ENCODE results near the gene OAS2.

The OAS2 gene

DNA sequence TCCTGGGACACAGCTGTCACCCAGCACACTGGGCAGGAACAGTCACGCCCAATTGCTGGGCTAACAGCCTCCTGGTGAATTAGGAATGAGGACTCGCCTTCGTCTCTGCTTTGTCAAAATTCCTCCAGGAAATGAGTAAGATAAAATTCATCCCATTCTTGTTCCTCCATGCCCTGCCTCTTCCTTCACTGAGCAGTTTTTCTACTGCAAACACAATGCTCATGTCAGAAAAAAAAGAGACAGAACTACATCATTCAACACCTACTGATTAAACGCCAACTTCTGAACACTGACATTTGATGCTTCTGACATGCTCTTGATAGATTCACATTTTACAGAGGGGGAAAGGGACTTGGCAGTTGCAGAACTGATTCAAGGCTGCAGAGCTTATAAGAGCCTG, 40.7 kb downstream of the OAS2 start:
- DNase-seq (ENCODE audit: low spot score) = peak; percentile 61

DNA sequence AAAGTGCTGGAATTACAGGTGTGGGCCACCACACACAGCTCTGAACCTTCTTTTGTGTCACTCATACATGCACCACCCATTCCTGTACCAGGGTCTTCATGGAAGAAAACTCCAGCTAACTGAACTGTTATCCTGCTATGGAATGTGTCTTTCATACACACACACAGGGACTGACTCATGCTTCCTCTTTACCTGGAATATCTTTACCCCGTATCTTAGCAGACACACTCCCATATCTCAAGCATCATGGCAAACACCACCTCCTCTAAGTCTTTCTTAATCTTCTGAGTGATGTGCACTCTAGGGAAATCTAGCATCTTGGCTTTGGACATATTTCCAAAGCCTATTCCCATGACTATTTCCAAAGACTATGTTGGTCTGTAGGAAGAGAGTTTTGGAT, 43.2 kb downstream of the OAS2 start:
- no peak for DNase-seq (ENCODE audit: low spot score)

DNA sequence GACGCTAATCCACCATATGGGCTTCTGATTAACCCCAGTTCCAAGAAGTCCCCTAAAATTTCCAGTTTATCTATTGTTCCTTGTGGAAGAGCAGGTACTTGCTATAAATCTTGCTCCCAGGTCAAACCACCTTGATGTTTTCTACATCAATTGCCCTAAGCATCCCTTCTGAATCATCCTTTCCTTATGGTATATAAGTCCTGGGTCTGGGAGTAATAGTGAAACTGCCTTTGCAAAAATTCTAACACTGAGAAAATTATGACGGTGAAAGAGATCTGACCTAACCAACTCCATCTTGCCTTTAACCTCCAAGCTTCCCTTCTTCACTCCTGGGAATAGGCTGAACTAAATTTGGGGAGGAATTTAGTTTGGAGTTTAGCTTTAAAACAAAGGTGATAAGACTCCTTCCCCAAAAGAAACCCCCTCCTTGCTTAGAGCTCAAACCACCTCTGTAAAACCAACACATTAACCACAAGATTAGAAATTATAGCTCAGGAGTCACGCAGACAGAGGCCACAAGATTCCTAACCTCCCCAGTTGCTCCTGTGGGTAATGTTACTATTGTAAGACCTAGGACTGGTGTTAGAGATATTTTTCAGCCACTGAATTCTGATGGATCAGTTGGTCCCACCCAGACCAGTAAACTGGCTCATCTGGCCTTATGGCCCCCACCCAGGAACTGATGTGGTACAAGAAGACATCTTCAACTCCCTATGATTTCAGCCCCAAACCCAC, 44.4 kb downstream of the OAS2 start:
- DNase-seq (ENCODE audit: low spot score) = no peak

DNA sequence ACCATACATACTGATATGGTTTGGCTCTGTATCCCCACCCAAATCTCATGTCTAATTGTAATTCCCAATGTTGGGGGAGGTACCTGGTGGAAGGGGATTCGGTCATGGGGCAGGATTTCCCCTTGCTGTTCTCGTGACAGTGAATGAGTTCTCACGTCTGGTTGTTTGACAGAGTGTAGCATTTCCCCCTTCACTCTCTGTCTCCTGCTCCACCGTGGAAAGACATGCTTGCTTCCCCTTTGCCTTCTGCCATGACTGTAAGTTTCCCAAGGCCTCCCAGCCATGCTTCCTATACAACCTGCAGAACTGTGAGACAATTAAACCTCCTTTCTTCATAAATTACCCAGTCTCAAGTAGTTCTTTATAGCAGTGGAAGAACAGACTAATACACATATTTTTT, 49.4 kb downstream of the OAS2 start:
- DNase-seq (ENCODE audit: low spot score) = no peak

DNA sequence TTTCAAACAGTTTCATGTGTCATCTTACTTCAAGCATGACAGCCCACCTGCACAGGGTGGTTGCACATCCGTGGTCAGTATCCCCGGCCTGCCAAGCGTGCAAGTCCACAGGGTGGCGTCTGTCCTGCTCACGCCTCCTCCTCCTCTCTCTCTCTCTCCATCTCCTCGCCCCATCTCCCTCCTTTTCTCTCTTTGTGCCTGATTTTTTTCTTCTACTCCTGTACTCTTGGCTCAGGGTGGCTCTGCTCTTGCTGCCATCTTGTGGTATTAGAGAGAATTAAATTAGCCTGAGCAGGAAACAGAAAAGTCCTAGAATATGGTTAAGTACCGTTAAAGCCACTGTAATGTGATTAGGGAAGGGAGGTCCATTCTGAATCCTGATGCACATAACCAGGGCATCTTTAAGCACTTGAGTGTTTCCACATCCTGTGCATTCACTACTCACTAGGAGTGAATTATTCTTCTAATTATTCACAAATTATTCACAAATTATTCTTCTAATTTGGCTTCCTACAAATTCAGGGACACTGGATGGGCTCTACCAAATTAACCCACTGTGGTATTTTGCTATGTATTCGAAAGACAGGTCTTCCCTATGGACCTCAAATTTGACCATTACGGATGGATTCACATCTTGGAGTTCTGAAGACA, 52.7 kb downstream of the OAS2 start:
- DNase-seq (ENCODE audit: low spot score) = peak; percentile 77

DNA sequence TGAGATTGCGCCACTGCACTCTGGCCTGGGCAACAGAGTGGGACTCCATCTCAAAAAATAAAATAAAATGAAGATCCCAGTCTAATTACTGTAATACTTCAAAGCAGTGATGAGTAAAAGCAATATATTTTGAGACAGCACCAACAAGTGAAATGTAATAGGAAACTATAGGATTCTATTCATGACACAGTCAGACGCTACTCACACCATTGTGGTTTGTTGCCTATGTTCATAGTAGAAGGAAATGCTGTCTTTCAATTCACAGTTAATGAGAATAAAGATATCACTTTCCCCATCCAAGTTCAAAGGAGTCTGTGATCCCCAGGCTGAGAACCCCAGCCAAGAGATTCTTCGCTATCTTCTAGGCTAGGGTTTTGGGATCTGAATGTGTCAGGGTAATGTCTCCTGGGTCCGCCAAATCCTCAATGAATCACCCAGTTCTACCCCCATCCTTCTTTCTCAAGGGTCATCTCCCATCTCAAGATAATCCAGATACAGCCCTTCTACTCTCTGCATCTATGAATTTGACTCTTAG, 61.7 kb downstream of the OAS2 start:
- DNase-seq (ENCODE audit: low spot score) = no peak

DNA sequence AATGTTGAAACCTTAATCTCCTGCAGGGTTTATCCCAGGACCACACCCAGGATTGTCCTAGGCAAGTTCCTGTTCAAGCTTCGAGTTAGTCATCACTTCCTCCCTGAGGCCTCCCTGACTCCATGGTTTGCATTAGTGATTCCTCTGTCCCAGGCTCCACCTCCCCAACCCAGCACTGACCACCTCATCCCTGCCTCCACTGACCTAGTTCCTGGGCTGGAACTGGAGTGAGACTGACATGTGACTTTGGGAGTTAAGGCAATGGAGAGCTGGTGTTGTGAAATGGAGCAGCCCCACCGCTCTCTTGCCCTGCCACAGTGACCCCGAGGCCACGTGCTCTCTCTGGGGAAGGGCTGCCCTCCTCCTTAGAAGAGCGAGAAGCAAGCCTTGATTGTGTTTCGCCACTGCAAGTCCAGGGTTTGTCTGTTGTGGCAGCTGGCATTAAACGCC, 62.4 kb downstream of the OAS2 start:
- peak; percentile 79 for DNase-seq (ENCODE audit: low spot score)

- no peak for DNase-seq (ENCODE audit: low spot score)
Observed at GRCh38 chr12:113041560-113041959, 63.2 kb downstream of the OAS2 start.

GRCh38 chr12:113043240-113043639, 64.9 kb downstream of the OAS2 start:
- DNase-seq (ENCODE audit: low spot score) = no peak

DNA sequence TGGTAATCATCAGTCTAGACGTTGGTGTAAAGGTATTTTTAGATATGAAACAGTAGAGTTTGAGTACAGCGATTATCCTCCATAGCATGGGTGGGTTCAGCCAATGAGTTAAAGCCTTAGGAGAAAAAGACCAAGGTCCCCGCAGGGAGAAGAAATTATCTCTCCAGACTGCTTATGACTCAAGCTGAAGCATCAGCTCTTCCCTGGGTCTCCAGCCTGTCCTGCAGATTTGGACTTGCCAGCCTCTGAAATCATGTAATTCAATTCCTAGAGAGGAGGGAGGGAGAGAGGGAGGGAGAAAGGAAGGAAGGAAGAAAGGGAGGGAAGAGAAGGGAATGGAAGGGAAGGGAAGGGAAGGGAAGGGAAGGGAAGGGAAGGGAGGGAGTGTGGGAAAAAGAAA, 66.2 kb downstream of the OAS2 start:
- DNase-seq (ENCODE audit: low spot score) = no peak

GRCh38 chr12:113048716-113049127, 70.4 kb downstream of the OAS2 start:
- peak; percentile 86 for DNase-seq (ENCODE audit: low spot score)

- DNase-seq (ENCODE audit: low spot score) = no peak
Observed at GRCh38 chr12:113049976-113050742, 71.8 kb downstream of the OAS2 start.

DNA sequence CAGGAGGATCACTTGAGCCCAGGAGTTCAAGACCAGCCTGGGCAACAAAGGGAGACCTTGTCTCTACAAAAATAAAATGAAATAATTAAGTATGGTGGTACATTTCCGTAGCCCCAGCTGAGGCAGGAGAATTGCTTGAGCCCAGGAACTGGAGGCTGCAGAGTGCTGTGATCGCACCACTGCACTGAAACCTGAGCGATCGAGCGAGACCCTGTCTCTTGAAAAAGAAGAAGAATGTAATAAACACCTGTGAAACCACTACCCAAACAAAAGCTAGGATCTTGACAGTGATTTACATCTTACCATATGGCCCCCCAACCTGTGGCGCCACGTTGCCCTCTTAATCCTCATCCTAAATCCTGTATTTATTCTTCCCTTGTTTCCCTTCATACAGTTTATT, 72.5 kb downstream of the OAS2 start:
- no peak for DNase-seq (ENCODE audit: low spot score)

DNA sequence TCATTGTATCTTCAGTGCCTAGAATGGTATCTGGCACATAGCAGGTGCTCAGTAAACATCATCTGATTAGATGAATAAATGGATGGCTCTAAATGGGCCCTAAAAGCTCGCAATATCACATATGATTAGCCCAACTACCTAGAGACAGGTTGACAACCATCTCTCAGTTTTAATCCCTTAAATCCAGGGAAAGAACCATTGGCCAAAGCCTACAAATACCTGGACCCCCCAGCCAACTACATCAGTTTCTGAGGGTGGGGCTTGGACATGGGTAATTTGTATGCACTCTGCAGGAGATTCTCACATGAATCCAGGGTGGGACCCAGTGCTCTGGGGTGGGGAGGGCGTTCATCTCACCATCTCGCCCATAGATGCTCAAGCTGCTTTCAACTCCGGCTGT, 73.4 kb downstream of the OAS2 start:
- DNase-seq (ENCODE audit: low spot score) = no peak

- no peak for DNase-seq (ENCODE audit: low spot score)
Observed at GRCh38 chr12:113052326-113052725, 74.0 kb downstream of the OAS2 start.

GRCh38 chr12:113054948-113055486, 76.7 kb downstream of the OAS2 start:
- DNase-seq (ENCODE audit: low spot score) = no peak

DNA sequence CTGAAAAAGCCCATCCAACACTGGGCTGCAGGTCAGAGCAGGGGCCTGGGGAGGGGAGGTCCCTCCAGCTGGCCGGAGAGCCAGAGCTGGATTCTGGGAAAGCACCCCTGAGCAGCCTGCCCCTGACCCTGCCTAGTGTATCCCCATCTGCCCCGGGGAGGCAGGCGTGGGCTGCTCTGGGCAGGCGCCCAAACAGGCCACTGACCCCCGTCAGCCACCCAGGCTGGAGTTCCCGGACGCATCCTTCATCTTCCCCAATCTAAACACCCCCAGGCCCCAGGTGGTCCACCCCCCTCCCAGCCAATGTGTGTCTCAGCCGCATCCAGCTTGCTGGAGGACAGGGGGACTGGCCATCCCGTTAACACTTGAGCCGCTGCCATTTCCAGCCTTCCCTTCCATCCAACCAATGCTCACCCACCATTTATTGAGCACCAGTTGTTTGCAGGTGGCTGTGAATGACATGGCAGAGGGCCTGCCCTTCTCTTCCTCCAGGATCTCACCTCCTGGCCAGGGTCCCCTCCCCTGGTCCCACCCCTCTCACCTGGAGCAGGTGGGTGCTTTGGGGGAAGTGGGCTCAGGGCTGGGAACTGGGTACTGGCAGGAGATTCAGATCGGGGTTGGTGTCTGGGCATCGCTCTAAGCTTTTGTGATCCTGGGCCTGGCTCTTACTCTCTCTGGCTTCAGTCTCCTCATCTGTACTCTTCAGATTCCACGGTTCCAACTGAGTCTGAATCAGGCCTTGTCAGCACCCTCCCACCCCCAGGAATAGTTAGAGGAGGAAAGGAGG, 77.5 kb downstream of the OAS2 start:
- DNase-seq (ENCODE audit: low spot score) = no peak

- no peak for DNase-seq (ENCODE audit: low spot score)
Observed at GRCh38 chr12:113056381-113056630, 78.0 kb downstream of the OAS2 start.

- DNase-seq (ENCODE audit: low spot score) = peak; percentile 49
Observed at GRCh38 chr12:113056631-113057488, 78.5 kb downstream of the OAS2 start, which contains the start of gene DTX1. TSS of gene DTX1 (plus strand) at chr12:113056730. CDS start at chr12:113058193, 1,463 bp downstream.

DNA sequence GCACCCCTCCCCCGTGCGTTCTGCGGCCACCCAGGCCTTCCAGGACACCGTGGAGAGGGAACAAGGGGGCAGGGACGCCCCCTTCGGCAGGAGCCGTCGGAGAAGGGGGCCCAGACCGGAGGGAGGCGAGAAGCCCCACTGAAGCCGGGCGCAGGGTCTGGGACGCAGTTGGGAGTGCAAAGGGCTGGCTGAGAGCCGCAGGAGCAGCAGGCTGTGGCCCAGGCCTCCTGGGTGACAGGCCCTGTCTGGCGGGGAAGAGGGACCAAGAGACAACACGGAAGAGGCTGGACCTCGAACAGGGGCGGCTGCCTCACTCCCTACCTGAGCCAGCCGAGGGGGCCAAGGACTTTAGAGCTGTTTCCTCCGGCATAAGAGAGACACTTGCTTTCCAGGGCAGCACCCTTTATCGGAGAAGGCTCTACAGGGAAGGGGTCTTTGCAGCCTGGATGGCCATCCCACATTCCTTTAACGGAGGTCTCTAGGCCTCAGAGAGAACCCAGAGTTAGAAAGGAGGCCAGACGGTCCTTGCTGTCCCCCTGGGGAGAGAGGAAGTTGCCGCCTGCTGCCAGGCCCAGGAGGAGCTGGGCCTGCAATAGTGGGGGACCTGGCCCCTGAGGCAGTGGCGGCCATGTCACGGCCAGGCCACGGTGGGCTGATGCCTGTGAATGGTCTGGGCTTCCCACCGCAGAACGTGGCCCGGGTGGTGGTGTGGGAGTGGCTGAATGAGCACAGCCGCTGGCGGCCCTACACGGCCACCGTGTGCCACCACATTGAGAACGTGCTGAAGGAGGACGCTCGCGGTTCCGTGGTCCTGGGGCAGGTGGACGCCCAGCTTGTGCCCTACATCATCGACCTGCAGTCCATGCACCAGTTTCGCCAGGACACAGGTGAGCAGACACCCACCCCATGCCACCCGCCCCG, 79.5 kb downstream of the OAS2 start:
- DNase-seq (ENCODE audit: low spot score) = no peak
